SIG-M5 treated with dmso at 0.1 percent for 504 hours (cell line): ENCODE data around the gene PDSS2.
"Not testable (repeated sequence)": the region's sequence is repeated elsewhere in the genome, so short reads cannot be mapped to it uniquely, and the experiment has no call there.

Source experiments
- DNase-seq: peaks from one replicate; lab custom pipeline; 2025; ENCODE audit not compliant: unreplicated experiment; lab: John Stamatoyannopoulos, UW

PDSS2 gene

DNA sequence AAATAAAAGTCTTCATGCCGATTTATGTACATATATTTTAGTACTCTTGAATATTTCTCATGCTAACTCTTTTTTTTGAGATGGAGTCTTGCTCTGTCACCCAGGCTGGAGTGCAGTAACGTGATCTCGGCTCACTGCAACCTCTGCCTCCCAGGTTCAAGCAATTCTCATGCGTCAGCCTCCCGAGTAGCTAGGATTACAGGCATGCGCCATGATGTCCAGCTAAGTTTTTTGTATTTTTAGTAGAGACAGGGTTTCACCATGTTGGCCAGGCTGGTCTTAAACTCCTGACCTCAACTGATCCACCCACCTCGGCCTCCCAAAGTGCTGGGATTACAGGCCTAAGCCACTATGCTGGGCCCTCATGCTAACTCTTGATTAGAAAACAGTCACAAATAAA lies 179.4 kb downstream of the PDSS2 start:
- not testable (repeated sequence) for DNase-seq

DNA sequence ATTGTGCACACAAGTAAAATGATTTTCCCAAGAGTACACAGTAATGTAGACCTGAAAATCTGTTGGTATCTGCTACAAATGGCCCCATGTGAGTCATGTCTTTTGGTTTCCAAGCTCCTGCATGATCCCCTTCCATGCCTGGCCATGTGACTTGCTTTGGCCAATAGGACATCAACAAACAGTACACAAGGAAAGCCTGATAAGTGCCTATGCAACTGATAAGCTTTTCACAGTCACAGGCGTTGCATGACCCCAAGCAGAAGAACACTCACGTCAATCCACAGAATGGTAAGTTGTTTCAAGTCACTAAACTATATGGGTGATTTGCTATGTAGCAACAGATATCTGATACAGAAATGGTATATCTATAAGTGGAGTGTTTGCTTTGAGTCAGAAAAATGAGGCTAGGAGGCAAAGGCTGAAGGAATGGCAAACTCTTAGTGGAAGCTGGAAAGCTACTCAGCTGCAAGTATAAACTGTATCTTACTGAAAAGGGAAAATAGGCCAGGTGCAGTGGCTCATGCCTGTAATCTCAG lies 184.0 kb downstream of the PDSS2 start:
- DNase-seq, result no peak

DNA sequence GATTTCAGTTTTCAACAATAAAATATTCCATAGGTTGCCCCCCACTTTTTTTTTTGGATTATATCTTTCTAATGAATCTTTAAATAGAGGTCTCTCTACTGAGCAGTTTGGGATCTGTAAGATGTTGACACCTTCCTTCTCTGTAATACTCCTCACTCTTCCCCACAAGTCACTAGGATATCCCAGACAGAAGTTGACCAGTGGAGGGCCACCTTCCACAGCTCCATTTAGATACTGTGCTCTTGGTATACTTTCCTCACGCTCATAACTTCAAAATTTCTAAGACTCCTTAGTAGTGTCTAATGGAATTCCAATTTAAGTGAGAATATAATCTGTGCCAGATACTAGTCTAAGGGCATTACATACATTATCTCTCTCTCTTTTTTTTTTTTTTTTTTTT lies 185.1 kb downstream of the PDSS2 start:
- no peak for DNase-seq

DNA sequence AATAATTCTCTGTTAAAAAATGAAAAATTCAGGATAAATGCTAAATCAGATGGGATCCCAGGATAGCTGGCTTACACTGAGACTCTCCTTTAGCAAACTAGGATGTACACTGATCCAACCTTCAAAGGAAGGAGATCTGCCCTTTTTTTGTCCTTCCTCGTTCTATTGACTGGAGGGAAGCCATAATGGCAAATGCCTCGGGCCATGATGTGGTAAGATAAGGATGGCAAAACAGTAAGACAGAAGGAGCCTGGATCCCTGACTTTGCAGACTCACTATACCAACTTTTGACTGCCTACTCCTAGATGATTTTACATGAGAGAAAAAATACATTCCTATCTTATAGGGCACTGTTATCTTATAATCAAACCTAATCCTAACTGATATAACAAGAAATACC lies 187.1 kb downstream of the PDSS2 start:
- DNase-seq, result no peak

DNA sequence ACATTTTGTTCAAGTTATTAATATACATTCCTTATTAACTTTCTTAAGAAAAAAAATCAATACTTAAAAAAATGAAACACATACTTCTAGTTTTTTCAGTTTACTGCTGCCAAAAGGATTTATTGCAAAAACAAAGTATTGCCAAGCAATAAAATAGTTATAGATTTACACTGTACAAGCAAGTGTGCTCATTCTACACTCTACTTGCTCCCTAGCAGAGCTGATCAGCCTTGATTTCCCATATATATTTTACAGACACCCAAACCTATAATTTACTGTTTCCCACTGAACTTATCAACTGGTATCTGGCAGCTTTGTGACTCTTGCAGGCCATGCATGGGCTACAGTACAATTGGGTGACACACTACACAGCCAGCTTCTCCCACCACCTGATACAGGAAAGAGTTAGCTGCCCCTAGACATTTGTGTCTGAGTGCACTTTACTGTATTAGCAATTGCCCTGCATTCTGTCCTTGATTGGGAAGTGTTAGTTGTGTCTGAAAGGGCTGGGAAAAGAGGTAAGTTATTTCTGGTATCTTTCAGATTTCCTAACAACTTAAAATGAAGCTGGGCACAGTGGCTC lies 188.1 kb downstream of the PDSS2 start:
- DNase-seq, result no peak

DNA sequence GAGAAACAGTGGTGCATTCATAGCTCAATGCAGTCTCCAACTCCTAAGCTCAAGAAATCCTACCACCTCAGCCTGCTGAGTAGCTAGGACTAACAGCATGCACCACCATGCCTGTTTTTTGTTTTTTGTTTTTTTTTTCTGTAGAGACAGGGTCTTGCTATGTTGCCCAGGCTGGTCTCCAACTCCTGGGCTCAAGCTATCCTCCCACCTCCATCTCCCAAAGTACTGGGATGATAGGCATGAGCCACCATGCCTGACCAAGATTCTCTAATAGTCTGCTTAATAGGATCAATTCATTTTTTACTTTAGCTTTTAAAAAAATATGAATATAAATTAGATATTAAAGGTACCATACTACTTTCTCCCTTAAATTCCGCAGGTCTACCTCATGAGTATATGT lies 191.7 kb downstream of the PDSS2 start:
- DNase-seq, result no peak

DNA sequence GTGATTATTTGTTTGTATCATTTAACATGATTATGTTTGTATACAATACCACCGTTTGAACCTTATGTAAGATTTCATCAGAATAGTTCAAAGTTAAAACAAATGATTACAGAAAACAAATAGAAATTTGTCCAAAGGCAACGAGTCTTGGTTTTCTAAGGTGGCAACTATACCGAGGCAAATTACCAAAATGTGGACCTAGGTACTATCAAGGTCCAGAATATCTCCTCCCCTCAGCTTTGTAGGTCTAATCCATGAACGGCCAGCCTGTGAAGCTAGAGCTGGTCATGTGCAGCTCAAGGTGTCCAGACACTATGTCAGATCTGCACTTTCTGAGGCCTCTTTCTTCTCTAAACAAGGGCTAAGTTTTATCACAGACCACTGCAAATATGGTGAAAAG lies 192.4 kb downstream of the PDSS2 start:
- DNase-seq, result no peak

DNA sequence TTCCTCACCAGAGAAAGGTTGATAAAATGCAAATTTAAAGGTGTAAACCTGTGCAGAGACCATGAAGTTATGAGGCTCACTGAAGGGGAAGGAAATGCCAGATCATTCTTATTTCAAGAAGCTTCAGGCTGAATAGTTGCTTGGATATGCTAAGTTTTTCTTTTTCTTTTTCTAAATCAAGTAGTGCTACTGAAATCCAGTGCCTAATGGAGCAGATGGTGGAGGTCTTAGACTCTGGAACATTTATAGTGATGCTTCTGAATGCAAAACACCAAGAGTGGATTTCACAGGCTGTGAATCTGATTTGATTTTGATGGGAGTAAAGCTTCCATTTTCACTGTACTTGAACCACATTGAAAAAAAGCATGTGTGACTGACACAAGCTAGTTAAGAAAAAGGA lies 192.8 kb downstream of the PDSS2 start:
- DNase-seq, result no peak

DNA sequence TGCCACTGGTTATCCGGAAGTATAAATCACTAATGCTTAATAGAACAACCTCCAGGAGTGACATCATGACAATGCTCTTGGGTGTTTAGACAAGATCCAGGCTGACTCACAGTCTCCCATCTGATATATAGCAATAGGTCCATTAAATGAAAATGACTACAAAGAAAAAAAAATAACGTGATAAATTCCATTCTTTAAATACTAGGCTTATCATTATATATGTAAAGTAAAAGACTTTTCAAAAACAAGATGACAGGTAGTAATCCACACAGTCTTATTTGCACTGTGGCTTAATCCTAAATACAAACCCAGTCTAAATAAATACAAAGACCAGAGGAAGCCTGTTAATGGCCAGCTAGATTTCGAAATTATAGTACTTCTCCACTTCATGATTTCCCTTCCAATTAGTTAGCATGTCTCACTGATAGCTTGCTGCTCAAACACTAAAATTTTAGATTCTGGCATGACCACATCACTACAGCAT lies 195.0 kb downstream of the PDSS2 start:
- no peak for DNase-seq

DNA sequence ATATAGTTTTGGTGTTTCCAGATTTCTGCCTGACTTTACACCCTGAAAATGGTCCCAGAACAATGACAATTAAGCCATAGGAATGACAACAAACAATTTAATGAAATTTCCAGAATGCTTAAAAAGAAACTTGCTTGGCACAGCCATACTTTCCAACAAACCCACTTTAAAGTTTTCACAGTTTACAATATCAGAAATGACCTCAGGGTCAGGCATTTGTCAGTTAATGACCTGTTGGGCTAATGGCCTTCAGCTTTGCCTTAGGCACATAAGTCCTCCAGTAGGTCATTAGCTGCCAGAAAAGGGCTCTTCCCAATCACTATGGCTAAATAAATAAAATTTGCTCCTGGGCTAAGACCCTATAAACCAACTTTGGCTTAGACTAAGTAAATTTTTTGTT lies 199.4 kb downstream of the PDSS2 start:
- DNase-seq, result no peak

DNA sequence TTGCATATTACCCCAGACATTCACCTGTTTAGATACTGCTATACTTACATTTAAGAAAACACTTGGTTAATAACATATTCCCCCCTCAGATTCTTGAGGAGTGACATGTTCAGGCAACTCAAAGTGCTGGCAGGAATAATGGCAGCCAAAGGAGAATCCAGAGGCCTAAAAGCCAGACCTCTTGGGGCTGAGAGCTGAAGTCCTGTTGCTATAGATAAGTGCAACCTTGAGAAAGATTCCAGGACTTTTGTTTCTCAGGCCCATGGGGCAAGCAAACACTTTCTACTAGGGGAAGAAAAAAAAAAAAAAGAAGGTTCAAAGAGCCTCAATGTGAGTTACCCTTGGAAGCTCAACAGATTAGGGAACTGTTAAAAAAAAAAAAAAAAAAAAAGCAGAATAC lies 211.2 kb downstream of the PDSS2 start:
- no peak for DNase-seq

DNA sequence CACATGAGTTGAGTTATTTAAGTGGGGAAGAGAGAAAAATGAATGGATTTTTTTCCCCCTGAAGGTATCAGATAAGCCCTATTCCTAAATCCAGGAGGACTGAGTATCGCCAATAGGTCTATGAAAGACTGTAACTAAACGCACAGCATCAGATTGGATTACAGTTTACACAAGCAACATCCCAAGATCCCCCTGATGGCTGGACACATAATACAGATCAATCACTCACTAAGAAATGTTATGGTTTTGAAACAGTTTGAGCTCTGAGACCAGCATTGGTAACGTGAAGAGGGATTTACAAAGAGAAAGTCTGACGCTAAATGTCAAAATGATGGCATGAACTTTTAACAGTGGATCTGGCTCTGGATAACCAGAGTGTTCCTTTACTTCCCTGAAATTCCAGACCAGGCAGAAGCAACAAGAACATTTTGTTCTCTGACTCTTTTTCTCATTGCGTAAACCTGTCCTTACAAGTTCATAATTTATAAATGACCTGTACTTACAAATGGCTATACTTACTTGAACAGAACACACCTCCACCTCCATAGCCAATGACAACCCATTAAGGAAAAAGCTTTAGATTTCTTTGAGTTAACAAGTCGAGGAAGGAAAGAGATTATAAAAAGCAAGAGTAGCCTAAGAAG lies 212.3 kb downstream of the PDSS2 start:
- DNase-seq, result no peak

DNA sequence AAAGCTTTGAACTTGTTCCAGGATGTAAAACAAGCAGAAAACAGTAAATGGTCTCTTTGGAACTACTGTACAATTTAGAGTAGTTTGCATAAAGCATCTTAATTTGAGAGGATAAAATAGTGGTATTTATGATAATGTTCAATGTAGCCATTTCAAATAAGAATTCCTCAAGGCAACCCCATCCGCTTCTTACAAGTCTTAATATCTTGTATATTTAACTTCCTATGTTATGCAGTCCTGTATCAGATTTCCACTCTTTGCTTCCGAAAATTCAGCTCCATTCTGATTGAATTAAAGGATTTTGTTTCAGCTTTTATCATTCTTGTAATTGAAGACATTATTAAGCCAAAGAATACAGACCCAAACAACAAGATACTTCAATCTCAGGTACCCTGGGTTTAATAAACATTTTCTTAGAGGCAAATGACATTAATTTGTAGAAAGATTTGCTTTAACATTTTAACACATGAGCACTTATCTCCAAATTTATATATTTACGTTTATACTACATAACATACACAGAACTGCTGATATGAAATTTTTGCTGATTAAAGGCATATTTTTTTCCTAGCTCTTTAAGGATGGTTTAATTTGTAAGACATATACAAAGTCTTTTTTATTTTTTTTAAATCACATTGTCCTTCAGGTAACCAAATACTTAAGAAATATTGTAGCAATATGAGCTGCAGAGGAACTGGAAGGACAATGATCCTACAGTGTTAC lies 213.0 kb downstream of the PDSS2 start:
- DNase-seq, result no peak

DNA sequence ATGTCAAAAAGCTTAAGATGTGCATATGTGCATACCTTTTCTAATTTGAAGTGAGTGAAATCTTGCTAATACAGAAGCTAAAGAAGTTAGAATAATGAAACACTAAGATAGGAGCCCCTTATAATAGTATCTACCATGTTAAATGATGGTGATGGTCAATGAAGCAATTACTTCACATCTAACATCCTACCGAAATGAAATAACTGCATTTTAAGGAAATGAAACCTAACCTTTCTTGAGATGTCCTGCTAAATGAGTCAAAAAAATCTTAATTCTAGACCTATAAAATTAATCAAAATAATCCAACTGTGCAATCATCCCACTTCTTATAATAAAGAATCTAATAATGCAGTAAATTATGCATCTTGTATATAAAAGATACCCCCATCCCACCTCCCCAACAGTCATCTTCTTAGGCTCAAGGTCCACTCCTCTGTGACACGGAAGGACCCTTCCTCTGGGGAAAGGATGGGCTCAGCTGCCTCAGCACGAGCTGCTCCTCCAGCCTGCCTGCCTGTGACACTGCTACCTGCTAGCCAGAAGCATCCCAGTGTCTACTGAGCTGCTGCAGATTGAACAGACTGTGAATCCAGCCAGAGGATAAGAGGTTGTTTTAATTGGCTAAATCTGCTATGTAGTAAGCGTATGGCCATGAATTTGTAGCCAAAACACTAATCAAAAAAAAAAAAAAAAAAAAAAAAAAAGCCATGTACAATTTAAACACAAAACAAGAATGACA lies 214.5 kb downstream of the PDSS2 start:
- no peak for DNase-seq

DNA sequence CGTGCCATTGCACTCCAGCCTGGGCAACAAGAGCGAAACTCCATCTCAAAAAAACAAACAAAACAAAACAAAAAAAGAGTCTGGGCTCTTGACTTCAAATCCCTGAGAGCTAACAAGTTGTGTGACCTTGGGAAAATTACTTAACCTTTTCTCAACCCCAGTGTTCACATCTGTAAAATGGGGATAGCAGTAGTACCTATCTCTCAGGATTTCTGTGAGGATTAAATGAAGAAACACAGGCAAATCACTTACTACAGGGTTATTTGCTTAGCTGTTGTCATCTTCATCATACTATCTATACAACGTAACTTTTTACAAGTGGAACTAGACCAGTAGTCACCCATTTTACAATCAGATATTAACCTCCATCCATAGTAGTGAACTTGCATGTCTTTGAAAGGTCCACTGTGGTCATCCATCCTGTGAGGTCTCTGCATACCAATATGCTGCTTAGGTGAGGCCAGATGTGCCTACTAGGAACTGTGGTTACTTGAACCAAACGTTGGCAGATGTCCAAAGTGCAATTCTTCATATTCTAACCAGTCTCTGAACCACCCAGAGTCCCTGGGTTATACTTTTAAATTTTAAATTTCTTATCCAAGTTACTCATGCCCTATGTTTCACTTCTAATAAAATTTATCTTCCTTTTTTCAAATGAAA lies 215.2 kb downstream of the PDSS2 start:
- DNase-seq, result no peak

DNA sequence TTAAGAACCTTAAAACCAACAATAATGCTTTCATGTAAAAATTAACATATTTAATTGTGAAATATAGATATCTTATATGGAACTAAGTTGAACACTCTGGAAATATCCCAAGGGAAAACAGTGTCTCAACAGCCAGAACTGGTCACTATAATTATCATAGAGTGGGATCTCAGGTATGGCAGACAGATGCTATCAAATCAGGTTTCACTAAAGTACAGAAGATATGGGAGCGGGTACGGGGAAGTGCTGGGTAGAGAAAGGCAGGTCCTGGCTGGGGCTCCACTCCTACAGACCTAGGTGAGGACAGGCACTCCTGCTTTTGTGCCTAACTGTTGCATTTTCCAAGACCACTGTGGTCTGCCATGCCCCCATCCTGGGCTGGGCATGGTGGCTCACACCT lies 215.9 kb downstream of the PDSS2 start:
- no peak for DNase-seq

DNA sequence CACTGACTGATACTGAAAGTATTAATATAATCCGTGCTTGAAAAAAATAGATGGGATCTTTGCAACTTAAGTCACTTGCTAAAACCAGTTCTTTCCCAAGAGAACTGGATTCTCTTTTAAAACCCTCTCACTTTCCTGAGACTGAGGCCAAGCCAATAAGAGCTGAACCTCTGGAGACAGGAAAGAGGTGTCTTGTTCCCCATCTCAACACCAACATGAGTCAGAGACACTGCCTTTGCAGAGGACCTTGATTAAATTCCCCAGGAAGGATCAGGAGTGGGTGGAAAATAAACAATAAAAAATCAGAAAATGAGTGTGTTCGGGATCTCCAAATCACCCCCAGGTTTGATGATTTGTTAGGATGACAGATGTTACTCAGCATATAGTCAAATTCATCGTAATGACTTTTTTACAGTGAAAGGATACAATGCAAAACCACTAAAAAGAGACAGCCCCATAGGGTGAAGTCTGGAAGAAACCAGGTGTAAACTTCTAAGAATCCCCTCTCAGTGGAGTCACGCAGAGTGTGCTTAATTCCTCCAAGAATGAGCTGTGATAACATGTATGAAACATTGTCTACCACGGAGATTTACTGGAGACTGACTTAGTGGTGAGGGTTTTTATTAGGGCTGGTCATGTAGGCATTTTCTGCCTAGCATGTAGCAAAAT lies 221.2 kb downstream of the PDSS2 start:
- DNase-seq, result no peak

DNA sequence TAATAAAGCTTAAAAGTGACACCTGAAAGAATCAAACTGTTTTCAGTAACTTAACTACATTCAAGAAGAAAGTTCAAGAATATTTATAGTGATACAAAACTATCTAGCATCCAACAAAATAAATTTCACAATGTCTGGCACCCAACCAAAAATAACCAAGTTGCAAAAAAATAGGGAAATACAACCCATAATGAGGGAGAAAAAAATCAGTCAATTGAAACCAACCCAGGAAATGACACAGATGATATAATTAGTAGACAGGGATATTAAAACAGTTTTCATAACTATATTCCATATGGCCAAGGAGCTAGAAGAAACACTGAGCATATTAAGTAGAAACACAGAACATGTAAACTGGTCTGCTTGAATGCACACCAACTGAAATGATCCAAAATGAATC lies 223.9 kb downstream of the PDSS2 start:
- DNase-seq, result no peak

DNA sequence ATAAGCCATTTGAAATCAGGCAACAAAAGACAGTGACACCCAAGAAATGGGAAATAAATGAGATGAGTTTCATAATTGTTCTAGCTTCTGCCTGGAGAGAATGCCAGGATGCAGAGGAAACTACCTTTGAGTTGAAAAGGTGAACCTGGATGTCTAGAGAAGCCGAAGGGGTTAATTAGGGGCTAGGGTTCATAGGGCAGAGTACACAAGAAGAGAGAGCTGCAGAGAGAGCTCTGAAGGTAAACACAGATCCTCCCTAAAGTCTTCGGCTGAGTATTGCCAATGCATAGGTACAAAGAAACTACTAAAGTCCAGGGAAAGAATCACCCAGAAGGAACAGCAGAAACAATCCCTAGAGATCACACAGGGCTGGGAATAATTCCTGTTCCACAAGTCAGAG lies 224.4 kb downstream of the PDSS2 start:
- DNase-seq, result no peak

DNA sequence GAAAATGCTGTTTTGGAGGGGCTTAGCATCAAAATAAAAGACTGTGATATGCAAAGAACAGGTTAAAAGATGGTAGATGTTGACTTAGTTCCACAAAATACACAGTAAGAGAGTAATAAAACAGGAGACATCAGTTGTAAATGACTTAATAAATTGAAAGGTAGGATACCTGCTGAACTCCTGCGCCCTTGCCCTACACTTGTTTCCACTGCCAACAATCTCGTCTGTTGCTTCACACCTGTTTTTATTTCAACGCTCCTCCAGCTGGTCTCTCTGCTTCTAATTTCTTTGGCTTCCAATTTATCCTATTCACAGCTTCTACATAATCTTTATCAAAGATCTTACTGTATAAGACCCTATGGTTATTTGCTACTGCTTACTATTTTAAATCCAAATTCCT lies 228.1 kb downstream of the PDSS2 start:
- no peak for DNase-seq
